ENCODE data around the gene PNPLA2. TPM values are rescaled to one million over a fixed set of nuclear protein-coding genes. Genes with fewer than 3 reads are reported as not detected.

Gene PNPLA2
- total and polyA plus RNA-seq, 2 of the 8 experiments (the other 6 are each of a cell fraction or from before 2014, with no cell fraction given) = 30.9 to 62.1 TPM

- TF ChIP-seq EZH2 (IDR thresholded peaks at IDR 0.05; ENCODE audit: low read depth, low read length, severe bottlenecking) = no peak
- no peak for TF ChIP-seq SUZ12 (IDR thresholded peaks at IDR 0.05; ENCODE audit: low read length)
- no peak for TF ChIP-seq RXRA (IDR thresholded peaks at IDR 0.05; ENCODE audit: insufficient read depth, low read depth, low read length)
- TF ChIP-seq TCF12 (IDR thresholded peaks at IDR 0.05; ENCODE audit: low read depth, low read length) = no peak
- TF ChIP-seq USF2 (IDR thresholded peaks at IDR 0.05; ENCODE audit: low read length) = peak; percentile 5; the same call in 1 of the 2 replicates
- TF ChIP-seq FOSL1 (IDR thresholded peaks at IDR 0.05; ENCODE audit: insufficient read depth, low read depth, low read length) = peak; percentile 74; the same call in 1 of the 2 replicates
- no peak for TF ChIP-seq TAF1 (IDR thresholded peaks at IDR 0.05; ENCODE audit: low read depth, low read length)
- TF ChIP-seq POLR2AphosphoS5 (IDR thresholded peaks at IDR 0.05; ENCODE audit: low read depth, low read length) = no peak
- peak; percentile 43 for TF ChIP-seq MAX (IDR thresholded peaks at IDR 0.05)
- TF ChIP-seq CTBP2 (IDR thresholded peaks at IDR 0.05; ENCODE audit: borderline replicate concordance, insufficient read depth, insufficient read length, low read length) = peak; percentile 61
- no peak for TF ChIP-seq RBBP5 (IDR thresholded peaks at IDR 0.05; ENCODE audit: borderline replicate concordance, low read depth, low read length)
- no peak for TF ChIP-seq CHD1 (IDR thresholded peaks at IDR 0.05; ENCODE audit: low read depth, low read length)
- no peak for TF ChIP-seq KDM1A (IDR thresholded peaks at IDR 0.05; ENCODE audit: borderline replicate concordance, low read length)
- no peak for TF ChIP-seq SIX5 (IDR thresholded peaks at IDR 0.05; ENCODE audit: low read depth, low read length)
- no peak for TF ChIP-seq EP300 (IDR thresholded peaks at IDR 0.05; ENCODE audit: borderline replicate concordance in 1 of 2, low read depth in 2 of 2, low read length in 2 of 2)
- TF ChIP-seq ASH2L (IDR thresholded peaks at IDR 0.05; ENCODE audit: low read length) = no peak
- no peak for TF ChIP-seq PHF8 (conservative IDR thresholded peaks at IDR 0.05; ENCODE audit: low read depth, low read length)
- TF ChIP-seq SRF (IDR thresholded peaks at IDR 0.05; ENCODE audit: low read depth, low read length) = no peak
- no peak for TF ChIP-seq RAD21 (IDR thresholded peaks at IDR 0.05 in 1 of 2, conservative IDR thresholded peaks at IDR 0.05 in 1 of 2; ENCODE audit: low read depth in 2 of 2, low read length in 2 of 2)
- TF ChIP-seq CREB1 (IDR thresholded peaks at IDR 0.05) = no peak
Observed at GRCh38 chr11:790721-791564, 27.8 kb upstream of the PNPLA2 start (continued).

Data from H1 (cell line).